Effector CD8-positive, alpha-beta T cell (primary cell): Measurements from ENCODE around the gene WWOX.

Experiments
- DNase-seq: peaks from one replicate; lab custom pipeline; 2025; lab: John Stamatoyannopoulos, UW

The WWOX gene

GRCh38 chr16:78105517-78105916 lies 6.1 kb downstream of the WWOX start:
- no peak for DNase-seq

- DNase-seq, result no peak
These were observed 7.2 kb downstream of the WWOX start for GRCh38 chr16:78106686-78107085.

- DNase-seq, result no peak
These were observed 9.0 kb downstream of the WWOX start for GRCh38 chr16:78108451-78108850.

- DNase-seq, result no peak
These were observed 13.8 kb downstream of the WWOX start for GRCh38 chr16:78113258-78113657.

- DNase-seq, result no peak
These were observed 16.2 kb downstream of the WWOX start for GRCh38 chr16:78115659-78116058.

- no peak for DNase-seq
These were observed 17.5 kb downstream of the WWOX start for GRCh38 chr16:78116946-78117345.

GRCh38 chr16:78117391-78117790 lies 17.9 kb downstream of the WWOX start:
- DNase-seq, result no peak

- DNase-seq, result no peak
These were observed 19.1 kb downstream of the WWOX start for GRCh38 chr16:78118469-78119025.

- no peak for DNase-seq
These were observed 23.4 kb downstream of the WWOX start for GRCh38 chr16:78122774-78123315.

GRCh38 chr16:78125112-78125844 lies 25.8 kb downstream of the WWOX start:
- DNase-seq, result no peak

GRCh38 chr16:78126662-78127061 lies 27.2 kb downstream of the WWOX start:
- no peak for DNase-seq

- no peak for DNase-seq
These were observed 27.7 kb downstream of the WWOX start for GRCh38 chr16:78127130-78127529.

GRCh38 chr16:78128913-78129312 lies 29.5 kb downstream of the WWOX start:
- DNase-seq, result no peak

GRCh38 chr16:78129349-78129748 lies 29.9 kb downstream of the WWOX start:
- DNase-seq, result no peak

GRCh38 chr16:78130083-78130608 lies 30.7 kb downstream of the WWOX start:
- no peak for DNase-seq

- DNase-seq, result no peak
These were observed 31.5 kb downstream of the WWOX start for GRCh38 chr16:78130950-78131349.

- DNase-seq, result no peak
These were observed 34.5 kb downstream of the WWOX start for GRCh38 chr16:78133919-78134318.

GRCh38 chr16:78134944-78135619 lies 35.6 kb downstream of the WWOX start:
- no peak for DNase-seq

GRCh38 chr16:78137179-78137578 lies 37.7 kb downstream of the WWOX start:
- DNase-seq, result no peak

GRCh38 chr16:78137782-78138616 lies 38.5 kb downstream of the WWOX start:
- no peak for DNase-seq

GRCh38 chr16:78140818-78141466 lies 41.5 kb downstream of the WWOX start:
- no peak for DNase-seq
